Measurements from ENCODE around the gene ZNF275. TPM values are rescaled to one million over a fixed set of nuclear protein-coding genes. Genes with fewer than 3 reads are reported as not detected.
"Not testable (repeated sequence)": the region's sequence is repeated elsewhere in the genome, so short reads cannot be mapped to it uniquely, and the experiment has no call there.

The ZNF275 gene
- total RNA-seq, 1 experiment from 2014 or later = 7.1 TPM

GRCh38 chrX:153386097-153386496 lies 52.1 kb downstream of the ZNF275 start:
- DNase-seq (ENCODE audit: low read depth) = no peak

- DNase-seq (ENCODE audit: low read depth) = no peak
Measured at GRCh38 chrX:153387345-153387744, 53.4 kb downstream of the ZNF275 start.

- no peak for DNase-seq (ENCODE audit: low read depth)
Measured at GRCh38 chrX:153387987-153388721, 54.2 kb downstream of the ZNF275 start.

- no peak for DNase-seq (ENCODE audit: low read depth)
Measured at GRCh38 chrX:153388722-153389459, 54.9 kb downstream of the ZNF275 start.

GRCh38 chrX:153389460-153389768 lies 55.5 kb downstream of the ZNF275 start:
- DNase-seq (ENCODE audit: low read depth) = not testable (repeated sequence)

- DNase-seq (ENCODE audit: low read depth) = no peak
Measured at GRCh38 chrX:153392642-153393321, 58.8 kb downstream of the ZNF275 start.

GRCh38 chrX:153394612-153395011 lies 60.7 kb downstream of the ZNF275 start:
- DNase-seq (ENCODE audit: low read depth) = no peak

GRCh38 chrX:153395613-153396319 lies 61.8 kb downstream of the ZNF275 start:
- no peak for DNase-seq (ENCODE audit: low read depth)

- no peak for DNase-seq (ENCODE audit: low read depth)
Measured at GRCh38 chrX:153396320-153397195, 62.6 kb downstream of the ZNF275 start.

- DNase-seq (ENCODE audit: low read depth) = no peak
Measured at GRCh38 chrX:153397256-153397960, 63.5 kb downstream of the ZNF275 start.

GRCh38 chrX:153398275-153398960 lies 64.5 kb downstream of the ZNF275 start:
- DNase-seq (ENCODE audit: low read depth) = no peak

GRCh38 chrX:153400146-153401132 lies 66.5 kb downstream of the ZNF275 start:
- DNase-seq (ENCODE audit: low read depth) = peak; percentile 28

- no peak for DNase-seq (ENCODE audit: low read depth)
Measured at GRCh38 chrX:153401133-153401764, 67.3 kb downstream of the ZNF275 start, which contains the start of gene PNMA6E. Gene PNMA6E (minus strand): TSS chrX:153401350. CDS start chrX:153398849, 2,501 bp downstream.
